ENCODE results near the gene FRMPD2. TPM values are rescaled to one million over a fixed set of nuclear protein-coding genes. Genes with fewer than 3 reads are reported as not detected.

Gene FRMPD2
- total and polyA plus RNA-seq, 2 of the 4 experiments (the other 2 are of a cell fraction): 0.18 TPM; not detected in 1

GRCh38 chr10:48192881-48193450 lies 81.5 kb downstream of the FRMPD2 start:
- no CpG with 5 or more reads among the region's 9 CpGs for WGBS, 2 experiments (ENCODE audit: extremely low coverage in 2 of 2, insufficient read length in 1 of 2)
- Histone ChIP-seq H2AFZ (replicated peaks; ENCODE audit: low read length, poor library complexity) (no peak overlapping the region), H3K4me2 (ENCODE audit: low read depth, low read length) (no peak overlapping the region), H4K91ac (ENCODE audit: insufficient read depth, low read depth, low read length) (no peak overlapping the region), H2BK15ac (ENCODE audit: low read depth, low read length) (no peak overlapping the region), H3K9me3 (ENCODE audit: control insufficient read depth, insufficient read depth, low read length) (no peaks in the 10 kb centered on the region), H3K18ac (ENCODE audit: low read depth, low read length) (no peak overlapping the region), H4K20me1 (ENCODE audit: insufficient read depth, low read length) (no peaks in the 10 kb centered on the region), H3K4ac (ENCODE audit: low read depth, low read length) (no peak overlapping the region), H4K5ac (ENCODE audit: low read depth, low read length) (no peak overlapping the region), H2BK20ac (ENCODE audit: low read depth, low read length) (no peak overlapping the region), H4K8ac (ENCODE audit: low read depth in 2 of 2, low read length in 2 of 2) (no peak overlapping the region), H3K9me1 (ENCODE audit: insufficient read depth, low read length) (no peaks in the 10 kb centered on the region), H3K56ac (ENCODE audit: extremely low read depth, insufficient read depth, low read length) (no peak overlapping the region), H3K9ac (ENCODE audit: low read depth, low read length) (no peak overlapping the region), H3K23ac (ENCODE audit: low read depth, low read length) (no peak overlapping the region), H3K79me1 (ENCODE audit: low read depth in 1 of 2, low read length in 2 of 2) (no peaks in the 10 kb centered on the region), H3K27me3 (ENCODE audit: control insufficient read depth, insufficient read depth, low read length) (peaks cover 21% of the 10 kb centered on the region), H3K36me3 (ENCODE audit: control insufficient read depth, insufficient read depth, low read length) (no peaks in the 10 kb centered on the region), H3K4me3 (ENCODE audit: insufficient read depth, low read depth, low read length) (no peak overlapping the region), H2AK5ac (ENCODE audit: low read depth, low read length) (no peak overlapping the region), H2AK9ac (replicated peaks; ENCODE audit: low read depth, low read length, poor library complexity) (no peak overlapping the region), H3K27ac (ENCODE audit: insufficient read depth, low read length) (no peak overlapping the region), H2BK120ac (ENCODE audit: low read depth, low read length) (no peak overlapping the region), H2BK5ac (ENCODE audit: low read depth, low read length, poor library complexity, severe bottlenecking) (no peak overlapping the region), H3K14ac (replicated peaks; ENCODE audit: low read depth, low read length) (no peak overlapping the region), H3K4me1 (ENCODE audit: control insufficient read depth, insufficient read depth, low read length) (no peaks in the 10 kb centered on the region)
- intact Hi-C loops (cut with micrococcal nuclease): no loop called here
- DNase-seq (no peak), ATAC-seq (ENCODE audit: low read depth) (no peak)
- in situ Hi-C loops (cut with MboI; ENCODE audit: low sequenced_read_pairs): no loop called here
- POLR2A ChIA-PET (ENCODE audit: unreplicated experiment): no interaction called here
- CTCF ChIA-PET: no interaction called here
- no TSS peak for BruUV-seq (replicated peaks)
- TF ChIP-seq, protein P1, sequence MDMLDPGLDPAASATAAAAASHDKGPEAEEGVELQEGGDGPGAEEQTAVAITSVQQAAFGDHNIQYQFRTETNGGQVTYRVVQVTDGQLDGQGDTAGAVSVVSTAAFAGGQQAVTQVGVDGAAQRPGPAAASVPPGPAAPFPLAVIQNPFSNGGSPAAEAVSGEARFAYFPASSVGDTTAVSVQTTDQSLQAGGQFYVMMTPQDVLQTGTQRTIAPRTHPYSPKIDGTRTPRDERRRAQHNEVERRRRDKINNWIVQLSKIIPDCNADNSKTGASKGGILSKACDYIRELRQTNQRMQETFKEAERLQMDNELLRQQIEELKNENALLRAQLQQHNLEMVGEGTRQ (IDR thresholded peaks at IDR 0.05; ENCODE audit: low read depth, low read length): no peak
- no peak for TF ChIP-seq MAFK (IDR thresholded peaks at IDR 0.05; ENCODE audit: low read depth, low read length)
- TF ChIP-seq, protein P2, sequence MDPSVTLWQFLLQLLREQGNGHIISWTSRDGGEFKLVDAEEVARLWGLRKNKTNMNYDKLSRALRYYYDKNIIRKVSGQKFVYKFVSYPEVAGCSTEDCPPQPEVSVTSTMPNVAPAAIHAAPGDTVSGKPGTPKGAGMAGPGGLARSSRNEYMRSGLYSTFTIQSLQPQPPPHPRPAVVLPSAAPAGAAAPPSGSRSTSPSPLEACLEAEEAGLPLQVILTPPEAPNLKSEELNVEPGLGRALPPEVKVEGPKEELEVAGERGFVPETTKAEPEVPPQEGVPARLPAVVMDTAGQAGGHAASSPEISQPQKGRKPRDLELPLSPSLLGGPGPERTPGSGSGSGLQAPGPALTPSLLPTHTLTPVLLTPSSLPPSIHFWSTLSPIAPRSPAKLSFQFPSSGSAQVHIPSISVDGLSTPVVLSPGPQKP (IDR thresholded peaks at IDR 0.05; ENCODE audit: borderline replicate concordance, low read depth, low read length): no peak
- TF ChIP-seq CTCF (conservative IDR thresholded peaks at IDR 0.05; ENCODE audit: low read depth, low read length): no peak
- no peak for TF ChIP-seq RFX5 (IDR thresholded peaks at IDR 0.05; ENCODE audit: low read depth, low read length)
- no peak for TF ChIP-seq POLR2A (IDR thresholded peaks at IDR 0.05; ENCODE audit: low read depth, low read length)
- TF ChIP-seq NFE2L2 (IDR thresholded peaks at IDR 0.05; ENCODE audit: low read depth, low read length): no peak
- no peak for TF ChIP-seq MXI1 (IDR thresholded peaks at IDR 0.05; ENCODE audit: borderline replicate concordance, low read depth, low read length)
- no peak for TF ChIP-seq MAZ (IDR thresholded peaks at IDR 0.05; ENCODE audit: borderline replicate concordance, low read depth, low read length)
- no peak for TF ChIP-seq CHD1 (IDR thresholded peaks at IDR 0.05; ENCODE audit: low read depth, low read length)
- TF ChIP-seq SMC3 (IDR thresholded peaks at IDR 0.05; ENCODE audit: low read depth, low read length): no peak
- no peak for TF ChIP-seq RAD21 (IDR thresholded peaks at IDR 0.05; ENCODE audit: low read length)
- no peak for TF ChIP-seq RCOR1 (IDR thresholded peaks at IDR 0.05; ENCODE audit: insufficient replicate concordance, low read length)
- dilution Hi-C loops (cut with HindIII; ENCODE audit: low sequenced_read_pairs, unreplicated experiment): no loop called here
